8988T (cell line): Measurements from ENCODE around the gene RNU1-4.
"Not testable (repeated sequence)": the region's sequence is repeated elsewhere in the genome, so short reads cannot be mapped to it uniquely, and the experiment has no call there.

ENCODE experiments used
- DNase-seq: peaks from one replicate; pipeline ENCODE4 v3.0.0; 2011

RNU1-4 gene

GRCh38 chr1:16770896-16771446 is 30.7 kb downstream of the RNU1-4 start:
- DNase-seq: not testable (repeated sequence)

GRCh38 chr1:16772275-16773204 is 32.2 kb downstream of the RNU1-4 start:
- DNase-seq: not testable (repeated sequence)

- DNase-seq: not testable (repeated sequence)
These were observed 32.9 kb downstream of the RNU1-4 start for GRCh38 chr1:16773205-16773596.

- DNase-seq: not testable (repeated sequence)
These were observed 33.4 kb downstream of the RNU1-4 start for GRCh38 chr1:16773723-16774122.

- not testable (repeated sequence) for DNase-seq
These were observed 34.5 kb downstream of the RNU1-4 start for GRCh38 chr1:16774773-16775172.

- DNase-seq: not testable (repeated sequence)
These were observed 35.0 kb downstream of the RNU1-4 start for GRCh38 chr1:16775290-16775689.

- not testable (repeated sequence) for DNase-seq
These were observed 35.9 kb downstream of the RNU1-4 start for GRCh38 chr1:16776248-16776647.

DNA sequence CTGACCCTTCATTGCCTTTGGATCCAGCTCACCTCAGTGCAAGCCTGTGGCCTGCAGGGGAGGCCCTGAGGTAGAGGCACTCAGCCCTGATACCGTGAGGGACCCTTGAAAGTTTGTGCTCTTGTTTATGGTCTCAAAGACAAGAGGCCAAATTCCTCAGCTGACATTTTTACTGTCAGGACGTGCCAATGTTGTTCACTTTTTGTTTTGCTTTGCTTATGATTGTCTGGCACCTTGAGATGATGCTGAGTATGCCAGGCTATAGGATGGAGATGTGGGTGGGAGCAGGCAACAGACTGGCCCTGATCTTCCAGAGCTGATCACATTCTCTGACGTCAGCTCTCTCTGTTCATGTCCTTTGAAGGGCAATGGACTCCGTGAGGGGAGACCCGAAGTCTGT is 36.5 kb downstream of the RNU1-4 start:
- not testable (repeated sequence) for DNase-seq

- DNase-seq: not testable (repeated sequence)
These were observed 37.5 kb downstream of the RNU1-4 start for GRCh38 chr1:16777821-16778220.

DNA sequence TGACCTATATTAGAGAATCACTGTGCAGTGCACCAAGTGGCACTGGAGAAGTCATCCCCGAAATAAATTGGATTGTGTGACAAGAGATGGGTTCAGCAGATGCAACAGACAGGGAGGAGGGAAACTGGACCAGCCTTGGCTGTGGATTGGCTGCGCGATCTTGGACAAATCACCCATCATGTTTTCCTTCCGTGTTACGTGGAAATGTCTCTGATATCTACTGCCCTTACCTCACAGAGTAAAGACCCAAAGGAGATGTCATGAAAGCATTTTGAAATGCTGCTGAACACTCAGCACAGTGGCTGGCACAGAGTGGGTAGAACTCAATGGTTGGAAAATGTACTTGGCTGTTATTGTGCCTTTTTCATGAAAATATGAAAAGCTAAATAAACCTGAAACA is 39.2 kb downstream of the RNU1-4 start:
- DNase-seq: not testable (repeated sequence)

DNA sequence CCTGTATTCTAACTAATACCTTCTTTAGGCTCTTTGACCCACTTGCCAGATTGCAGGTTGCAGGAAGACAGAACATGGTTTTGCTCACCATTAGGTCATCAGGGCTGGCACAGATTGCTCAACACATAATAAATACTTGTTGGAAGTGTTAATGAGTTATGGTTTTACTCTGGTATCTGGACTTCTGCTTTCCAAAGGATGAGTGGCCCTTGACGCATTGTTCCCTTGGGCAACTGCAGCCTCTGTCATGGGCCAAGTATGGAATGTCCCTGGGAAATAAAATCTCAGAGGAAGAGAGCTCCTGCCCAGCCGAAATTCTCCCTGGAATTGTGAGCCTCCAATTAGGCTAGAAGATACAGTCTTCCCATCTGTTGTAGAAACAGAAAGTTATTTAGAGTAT is 40.7 kb downstream of the RNU1-4 start:
- not testable (repeated sequence) for DNase-seq

GRCh38 chr1:16781625-16782024 is 41.3 kb downstream of the RNU1-4 start:
- DNase-seq: not testable (repeated sequence)

- DNase-seq: not testable (repeated sequence)
These were observed 44.6 kb downstream of the RNU1-4 start for GRCh38 chr1:16784955-16785354.

- not testable (repeated sequence) for DNase-seq
These were observed 46.0 kb downstream of the RNU1-4 start for GRCh38 chr1:16786362-16786761.

- not testable (repeated sequence) for DNase-seq
These were observed 46.9 kb downstream of the RNU1-4 start for GRCh38 chr1:16787175-16787574.

GRCh38 chr1:16787711-16788110 is 47.4 kb downstream of the RNU1-4 start:
- DNase-seq: not testable (repeated sequence)
